Activated CD4-positive, CD25-positive, alpha-beta regulatory T cell treated with anti-CD3 and anti-CD28 coated beads, Interleukin-2, amount 50 U/mL, for 16 hours (primary cell): ENCODE data around the gene WFDC12.

ENCODE experiments used
- DNase-seq: peaks from one replicate; pipeline ENCODE4 v3.0.0-alpha.2; 2020; ENCODE audit warnings: low read depth, low spot score

The WFDC12 gene

DNA sequence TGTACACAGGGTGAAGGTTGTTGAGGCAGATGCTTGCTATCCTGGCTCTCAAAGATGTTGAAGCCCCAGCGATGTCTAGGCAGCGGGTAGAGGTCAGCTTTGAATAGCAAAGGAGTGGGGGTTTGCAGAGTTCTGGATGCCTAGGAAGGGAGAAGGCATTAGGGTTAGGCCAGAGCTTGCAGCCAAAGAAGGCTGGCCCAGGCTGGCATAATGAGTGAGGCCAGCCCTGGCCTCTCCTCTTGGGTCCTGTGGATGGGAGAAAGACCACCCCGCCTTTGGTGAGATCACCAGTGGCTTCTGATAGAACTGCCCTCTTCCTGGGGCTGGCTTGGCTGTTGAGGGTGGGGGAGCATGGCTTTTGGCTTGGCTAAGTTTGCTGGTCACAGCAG, 8.9 kb downstream of the WFDC12 start:
- no peak for DNase-seq

- no peak for DNase-seq
Measured at GRCh38 chr20:45114465-45115385, 9.5 kb downstream of the WFDC12 start, which contains the start of gene WFDC5. Gene WFDC5 (minus strand): TSS chr20:45115174. CDS start chr20:45115083, 91 bp downstream.

- no peak for DNase-seq
Measured at GRCh38 chr20:45113865-45114264, 10.4 kb downstream of the WFDC12 start.

DNA sequence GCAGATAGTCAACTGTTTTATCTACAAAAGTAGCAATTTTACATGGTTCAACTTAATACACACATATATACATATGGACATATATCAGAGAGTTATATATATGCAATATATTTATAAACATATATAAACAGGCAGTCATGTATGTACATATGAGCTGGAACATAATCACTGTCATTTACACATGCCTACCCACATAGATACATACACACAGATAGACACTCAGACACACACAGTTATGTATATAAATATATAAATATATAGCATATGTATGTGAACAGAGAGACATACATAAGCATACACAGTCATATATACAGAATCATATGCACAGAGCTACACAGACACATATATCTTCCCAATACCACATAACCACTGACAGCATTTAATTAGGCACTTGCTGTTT, 11.5 kb downstream of the WFDC12 start:
- DNase-seq, result no peak

DNA sequence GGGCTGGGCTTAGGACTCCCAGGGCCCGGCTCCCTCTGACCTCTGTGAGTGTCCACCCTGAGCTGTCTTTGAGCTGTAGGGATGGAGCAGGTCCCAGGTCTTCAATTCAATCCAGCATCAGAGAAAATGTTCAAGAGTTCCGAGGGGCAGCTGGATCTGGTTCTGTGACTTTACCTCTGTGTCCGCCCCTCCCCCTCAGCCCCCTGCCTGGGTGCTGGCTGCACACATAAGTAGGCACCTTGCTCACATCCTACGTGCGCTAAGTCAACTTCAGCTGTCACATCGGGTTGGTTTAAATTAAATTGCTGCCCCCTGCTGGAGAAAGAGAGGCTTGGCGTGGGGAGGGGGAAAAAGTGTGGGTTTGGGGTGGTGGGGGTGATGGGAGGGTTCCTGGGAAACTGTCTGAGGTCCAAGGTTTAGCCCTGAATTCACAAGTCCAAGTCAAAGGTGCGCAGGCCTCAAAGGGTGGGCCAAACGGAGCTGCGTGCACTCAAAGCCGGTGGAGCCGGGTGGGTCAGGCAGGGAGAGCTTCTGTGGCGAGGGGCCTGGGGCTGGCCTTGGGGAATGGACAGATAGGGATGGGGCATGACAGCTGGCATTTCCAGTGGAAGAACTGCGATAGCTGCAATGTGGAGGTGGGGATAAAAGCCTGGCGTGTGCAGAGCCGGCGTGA, 12.3 kb downstream of the WFDC12 start:
- no peak for DNase-seq

- no peak for DNase-seq
Measured at GRCh38 chr20:45111285-45111684, 13.0 kb downstream of the WFDC12 start.

DNA sequence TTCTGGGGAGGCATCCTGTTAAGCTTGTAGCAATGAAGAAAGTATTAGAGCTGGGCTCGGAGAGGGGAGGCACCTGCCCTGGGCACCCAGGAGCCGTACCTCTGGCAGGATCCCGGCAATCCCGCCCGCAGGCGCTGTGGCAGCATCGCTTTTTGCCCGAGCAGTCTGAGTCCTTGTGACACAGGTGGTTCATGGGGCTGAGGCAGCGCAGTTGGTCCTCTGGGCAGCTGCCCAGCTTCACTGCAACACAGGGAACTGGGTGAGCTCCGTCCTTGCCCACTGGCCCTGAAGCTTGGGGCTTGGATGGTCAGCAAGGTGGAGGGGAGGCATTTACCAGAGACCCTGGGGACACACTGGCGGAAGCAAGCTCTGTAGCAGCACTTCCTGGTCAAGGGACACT, 14.0 kb downstream of the WFDC12 start:
- DNase-seq, result no peak

DNA sequence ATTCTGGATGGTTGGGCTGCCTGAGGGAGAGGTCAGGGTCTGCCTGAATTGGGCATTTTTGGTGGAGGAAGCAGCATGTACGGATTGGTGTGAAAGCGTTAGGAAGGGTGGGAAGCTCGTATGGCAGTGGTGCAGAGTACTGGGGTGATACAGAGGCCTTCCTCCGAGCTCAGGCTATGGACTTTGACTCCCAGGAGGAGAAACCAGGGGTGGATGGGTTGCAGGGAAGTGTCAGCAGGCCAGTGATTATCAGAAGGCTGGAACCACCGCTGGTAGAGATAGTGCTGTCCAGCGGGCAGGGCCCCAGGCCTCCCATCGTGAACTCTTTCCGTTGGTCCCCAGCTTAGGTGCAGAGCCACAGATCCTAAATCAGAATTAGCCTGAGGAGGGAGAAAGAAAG, 14.6 kb downstream of the WFDC12 start:
- DNase-seq, result no peak

DNA sequence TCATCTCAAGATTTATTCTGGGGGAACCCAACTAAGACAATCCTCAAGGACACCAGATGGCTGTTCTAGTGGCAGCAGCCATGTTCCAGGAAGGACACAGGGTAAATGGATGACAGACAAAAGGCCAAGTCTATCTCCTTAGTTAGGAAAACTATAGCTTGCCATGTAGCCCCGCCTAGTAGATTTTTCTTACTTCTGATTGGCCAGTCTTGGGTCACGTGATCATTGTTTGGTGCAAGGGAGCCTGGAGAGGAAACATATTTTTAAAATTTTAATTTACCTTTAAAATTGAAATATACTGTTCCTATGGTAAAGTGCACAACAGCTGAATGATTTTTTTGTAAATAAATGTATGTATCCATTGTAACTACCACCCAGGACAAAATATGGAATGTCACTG, 18.9 kb downstream of the WFDC12 start:
- DNase-seq, result no peak

- DNase-seq, result no peak
Measured at GRCh38 chr20:45104786-45105185, 19.5 kb downstream of the WFDC12 start.

- no peak for DNase-seq
Measured at GRCh38 chr20:45103072-45103471, 21.2 kb downstream of the WFDC12 start.

DNA sequence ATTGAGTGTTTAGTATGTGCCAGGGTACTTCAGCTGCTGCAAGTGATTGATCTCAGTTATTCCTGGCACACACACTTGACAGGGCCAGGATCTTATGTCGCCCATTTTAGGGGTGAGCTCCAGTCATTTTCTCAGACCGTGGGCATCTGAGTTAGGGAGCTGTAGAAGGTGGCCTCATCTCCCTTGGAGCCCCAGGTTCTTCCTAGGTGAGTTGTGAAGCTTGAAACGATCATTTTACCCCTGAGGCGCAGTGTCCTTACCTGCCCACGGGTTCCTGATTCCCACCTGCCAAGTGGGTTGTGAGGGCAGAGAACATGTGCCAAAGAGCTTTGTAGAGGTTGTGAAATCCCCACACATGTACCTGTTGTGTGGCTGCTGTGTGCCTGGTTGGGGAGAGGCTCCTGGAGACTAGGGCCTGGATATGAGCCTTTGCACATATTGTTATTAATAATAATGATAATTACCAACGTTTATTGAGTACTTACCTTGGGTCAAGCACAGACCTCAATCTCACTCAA, 22.9 kb downstream of the WFDC12 start:
- DNase-seq, result no peak

- DNase-seq, result no peak
Measured at GRCh38 chr20:45100563-45101245, 23.6 kb downstream of the WFDC12 start, which contains the start of gene KCNS1. Gene KCNS1 (minus strand): TSS chr20:45101127. CDS start chr20:45099236, 1,891 bp downstream.

GRCh38 chr20:45098103-45098773, 26.0 kb downstream of the WFDC12 start:
- no peak for DNase-seq

DNA sequence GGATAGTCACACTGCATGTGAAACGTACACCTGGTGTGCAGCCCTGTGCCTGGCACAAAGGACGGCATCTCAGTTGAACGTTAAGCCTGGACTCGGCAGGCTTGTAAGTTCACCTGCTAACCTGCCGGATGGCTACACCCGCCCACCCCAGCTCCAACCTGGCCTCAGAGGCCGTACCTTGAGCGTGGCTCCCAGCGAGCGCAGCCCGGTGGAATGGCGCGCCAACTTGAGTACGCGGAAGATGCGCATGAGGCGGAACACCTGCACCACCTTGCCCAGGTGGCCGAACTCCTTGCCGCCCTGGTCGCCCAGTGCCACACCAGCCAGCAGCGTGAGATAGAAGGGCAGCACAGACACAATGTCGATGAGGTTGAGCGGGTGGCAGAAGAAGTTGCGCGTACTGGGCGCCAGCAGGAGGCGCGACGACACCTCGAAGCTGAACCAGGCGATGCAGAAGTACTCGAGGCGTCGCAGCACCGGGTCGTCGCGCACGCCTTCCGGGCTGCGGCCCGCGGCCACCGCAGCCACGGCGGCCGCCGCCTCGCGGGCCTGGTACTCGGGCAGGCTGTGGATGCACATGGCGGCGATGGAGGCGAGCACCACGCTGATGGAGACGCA, 26.7 kb downstream of the WFDC12 start:
- no peak for DNase-seq

- DNase-seq, result no peak
Measured at GRCh38 chr20:45096781-45097180, 27.5 kb downstream of the WFDC12 start.

- DNase-seq, result peak; percentile 31
Measured at GRCh38 chr20:45095805-45096238, 28.4 kb downstream of the WFDC12 start.

- DNase-seq, result no peak
Measured at GRCh38 chr20:45094864-45095574, 29.2 kb downstream of the WFDC12 start.

DNA sequence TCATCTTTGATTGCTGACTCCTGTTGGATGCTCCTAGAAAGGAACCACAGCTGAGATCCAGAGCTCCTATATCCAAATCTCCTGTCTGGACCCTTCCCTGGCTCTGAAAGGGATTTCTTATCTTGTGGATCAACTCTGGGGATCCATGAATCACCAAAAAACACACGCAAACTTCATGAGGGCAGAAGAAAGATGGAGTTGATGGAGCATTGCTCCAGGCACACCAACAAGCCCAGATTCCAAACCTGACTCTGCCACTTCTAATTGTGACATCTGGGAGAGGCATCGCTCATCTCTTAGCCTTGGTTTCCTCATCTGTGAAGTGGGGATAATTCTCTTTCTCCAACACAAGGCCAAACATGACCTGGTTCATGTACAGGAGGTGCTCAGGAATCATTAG, 30.1 kb downstream of the WFDC12 start:
- no peak for DNase-seq

DNA sequence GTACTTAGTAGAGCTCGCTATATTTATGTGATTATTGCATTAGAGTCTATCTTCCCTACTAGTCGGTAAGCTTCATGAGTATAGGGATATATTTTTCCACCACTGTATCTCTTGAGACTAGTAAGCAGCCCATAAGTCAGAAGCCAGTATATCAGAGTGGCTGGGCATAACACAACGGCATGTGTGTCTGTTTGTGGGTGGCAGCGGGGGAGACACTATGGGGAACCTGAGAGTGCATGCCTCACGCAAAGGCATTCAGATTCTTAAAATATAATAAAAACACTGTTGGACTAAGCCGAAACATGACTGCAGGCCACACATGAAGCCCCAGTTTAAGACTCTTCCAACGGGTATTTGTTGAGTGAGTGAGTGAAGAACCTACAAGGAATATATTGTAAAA, 31.4 kb downstream of the WFDC12 start:
- no peak for DNase-seq
